Dedifferentiated amniotic fluid mesenchymal stem cell (primary cell): ENCODE results near the gene ANKRD49.

Experiments used
- DNase-seq: peaks from one replicate; pipeline ENCODE4 v3.0.0-alpha.2; 2016; ENCODE audit errors: extremely low spot score

Gene ANKRD49

DNA sequence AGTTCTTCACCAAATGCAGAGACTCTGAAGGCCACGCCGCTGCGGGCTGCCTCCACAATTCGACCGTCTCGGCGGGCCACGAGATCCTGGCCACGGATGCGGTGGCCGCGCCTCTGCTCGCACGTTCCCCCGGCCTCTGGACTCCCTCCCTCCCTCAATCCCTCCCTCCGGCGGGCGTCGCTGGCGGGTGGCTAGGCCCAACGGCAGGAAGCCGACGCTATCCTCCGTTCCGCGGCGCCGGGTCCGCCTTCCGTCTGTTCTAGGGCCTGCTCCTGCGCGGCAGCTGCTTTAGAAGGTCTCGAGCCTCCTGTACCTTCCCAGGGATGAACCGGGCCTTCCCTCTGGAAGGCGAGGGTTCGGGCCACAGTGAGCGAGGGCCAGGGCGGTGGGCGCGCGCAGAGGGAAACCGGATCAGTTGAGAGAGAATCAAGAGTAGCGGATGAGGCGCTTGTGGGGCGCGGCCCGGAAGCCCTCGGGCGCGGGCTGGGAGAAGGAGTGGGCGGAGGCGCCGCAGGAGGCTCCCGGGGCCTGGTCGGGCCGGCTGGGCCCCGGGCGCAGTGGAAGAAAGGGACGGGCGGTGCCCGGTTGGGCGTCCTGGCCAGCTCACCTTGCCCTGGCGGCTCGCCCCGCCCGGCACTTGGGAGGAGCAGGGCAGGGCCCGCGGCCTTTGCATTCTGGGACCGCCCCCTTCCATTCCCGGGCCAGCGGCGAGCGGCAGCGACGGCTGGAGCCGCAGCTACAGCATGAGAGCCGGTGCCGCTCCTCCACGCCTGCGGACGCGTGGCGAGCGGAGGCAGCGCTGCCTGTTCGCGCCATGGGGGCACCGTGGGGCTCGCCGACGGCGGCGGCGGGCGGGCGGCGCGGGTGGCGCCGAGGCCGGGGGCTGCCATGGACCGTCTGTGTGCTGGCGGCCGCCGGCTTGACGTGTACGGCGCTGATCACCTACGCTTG is 50.2 kb downstream of the ANKRD49 start, which contains the start of gene FUT4:
TSS of gene FUT4 (plus strand) at position 227 of the 951 bp plus-strand sequence. CDS start at position 440, 213 bp downstream.
- peak; percentile 44 for DNase-seq

DNA sequence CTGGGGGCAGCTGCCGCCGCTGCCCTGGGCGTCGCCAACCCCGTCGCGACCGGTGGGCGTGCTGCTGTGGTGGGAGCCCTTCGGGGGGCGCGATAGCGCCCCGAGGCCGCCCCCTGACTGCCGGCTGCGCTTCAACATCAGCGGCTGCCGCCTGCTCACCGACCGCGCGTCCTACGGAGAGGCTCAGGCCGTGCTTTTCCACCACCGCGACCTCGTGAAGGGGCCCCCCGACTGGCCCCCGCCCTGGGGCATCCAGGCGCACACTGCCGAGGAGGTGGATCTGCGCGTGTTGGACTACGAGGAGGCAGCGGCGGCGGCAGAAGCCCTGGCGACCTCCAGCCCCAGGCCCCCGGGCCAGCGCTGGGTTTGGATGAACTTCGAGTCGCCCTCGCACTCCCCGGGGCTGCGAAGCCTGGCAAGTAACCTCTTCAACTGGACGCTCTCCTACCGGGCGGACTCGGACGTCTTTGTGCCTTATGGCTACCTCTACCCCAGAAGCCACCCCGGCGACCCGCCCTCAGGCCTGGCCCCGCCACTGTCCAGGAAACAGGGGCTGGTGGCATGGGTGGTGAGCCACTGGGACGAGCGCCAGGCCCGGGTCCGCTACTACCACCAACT is 51.0 kb downstream of the ANKRD49 start:
- DNase-seq, result no peak

DNA sequence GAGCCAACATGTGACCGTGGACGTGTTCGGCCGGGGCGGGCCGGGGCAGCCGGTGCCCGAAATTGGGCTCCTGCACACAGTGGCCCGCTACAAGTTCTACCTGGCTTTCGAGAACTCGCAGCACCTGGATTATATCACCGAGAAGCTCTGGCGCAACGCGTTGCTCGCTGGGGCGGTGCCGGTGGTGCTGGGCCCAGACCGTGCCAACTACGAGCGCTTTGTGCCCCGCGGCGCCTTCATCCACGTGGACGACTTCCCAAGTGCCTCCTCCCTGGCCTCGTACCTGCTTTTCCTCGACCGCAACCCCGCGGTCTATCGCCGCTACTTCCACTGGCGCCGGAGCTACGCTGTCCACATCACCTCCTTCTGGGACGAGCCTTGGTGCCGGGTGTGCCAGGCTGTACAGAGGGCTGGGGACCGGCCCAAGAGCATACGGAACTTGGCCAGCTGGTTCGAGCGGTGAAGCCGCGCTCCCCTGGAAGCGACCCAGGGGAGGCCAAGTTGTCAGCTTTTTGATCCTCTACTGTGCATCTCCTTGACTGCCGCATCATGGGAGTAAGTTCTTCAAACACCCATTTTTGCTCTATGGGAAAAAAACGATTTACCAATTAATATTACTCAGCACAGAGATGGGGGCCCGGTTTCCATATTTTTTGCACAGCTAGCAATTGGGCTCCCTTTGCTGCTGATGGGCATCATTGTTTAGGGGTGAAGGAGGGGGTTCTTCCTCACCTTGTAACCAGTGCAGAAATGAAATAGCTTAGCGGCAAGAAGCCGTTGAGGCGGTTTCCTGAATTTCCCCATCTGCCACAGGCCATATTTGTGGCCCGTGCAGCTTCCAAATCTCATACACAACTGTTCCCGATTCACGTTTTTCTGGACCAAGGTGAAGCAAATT is 51.7 kb downstream of the ANKRD49 start:
- no peak for DNase-seq

DNA sequence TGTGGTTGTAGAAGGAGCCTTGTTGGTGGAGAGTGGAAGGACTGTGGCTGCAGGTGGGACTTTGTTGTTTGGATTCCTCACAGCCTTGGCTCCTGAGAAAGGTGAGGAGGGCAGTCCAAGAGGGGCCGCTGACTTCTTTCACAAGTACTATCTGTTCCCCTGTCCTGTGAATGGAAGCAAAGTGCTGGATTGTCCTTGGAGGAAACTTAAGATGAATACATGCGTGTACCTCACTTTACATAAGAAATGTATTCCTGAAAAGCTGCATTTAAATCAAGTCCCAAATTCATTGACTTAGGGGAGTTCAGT is 52.3 kb downstream of the ANKRD49 start:
- no peak for DNase-seq

DNA sequence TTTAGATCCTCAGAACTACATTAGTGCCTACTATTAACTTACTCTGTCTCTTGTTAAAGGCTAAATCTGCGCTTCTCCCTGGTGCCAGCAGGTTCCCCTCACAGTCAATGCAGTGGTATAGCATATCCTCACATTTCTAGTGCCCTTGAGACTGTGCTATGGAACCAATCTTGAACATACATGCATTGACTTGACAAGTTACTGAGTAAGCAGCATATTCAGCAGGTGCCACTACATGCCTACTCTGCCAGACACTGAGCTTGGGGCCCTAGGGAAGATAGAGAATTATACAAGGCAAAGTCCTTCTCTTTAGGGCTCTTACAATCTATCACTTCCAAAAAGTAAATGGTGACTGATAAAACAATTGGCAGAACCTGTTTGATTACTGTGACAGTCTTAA is 53.1 kb downstream of the ANKRD49 start:
- DNase-seq, result no peak

DNA sequence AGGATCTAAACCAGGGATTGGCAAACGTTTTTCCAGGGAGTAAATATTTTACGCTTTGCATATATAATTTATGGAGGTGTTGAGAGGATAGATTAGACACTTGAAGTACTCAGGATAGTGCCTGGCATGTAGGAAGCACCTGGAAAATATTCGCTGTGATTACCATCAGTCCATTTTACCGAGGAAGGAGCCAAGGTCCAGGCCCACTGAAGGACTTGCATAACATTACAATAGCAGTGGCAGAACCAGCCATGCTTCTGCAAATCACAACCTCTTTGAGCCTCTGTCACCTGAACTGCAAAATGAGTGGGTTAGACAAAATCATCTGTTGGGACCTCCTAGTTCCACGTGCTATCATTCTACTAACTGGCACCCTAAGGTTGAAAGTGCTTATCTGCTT is 55.4 kb downstream of the ANKRD49 start:
- no peak for DNase-seq
